GM23338 (cell line): Measurements from ENCODE around the gene TAF4B. TPM values are rescaled to one million over a fixed set of nuclear protein-coding genes. Genes with fewer than 3 reads are reported as not detected.

ENCODE experiments used
- ATAC-seq: fragments of 200-7000 bp; cut with Tn5 transposase; 3 replicates; pipeline ENCODE4 v1.9.1; 2020
- DNase-seq: peaks from one replicate; pipeline ENCODE4 v3.0.0-alpha.2; 2015; ENCODE audit warnings: low spot score
- H2AFZ ChIP-seq: fragments of 200-600 bp; sonication (generic); 2 replicates; pipeline ENCODE4 v1.8.0; 2016; ENCODE audit warnings: antibody characterized with exemption, mild to moderate bottlenecking, moderate library complexity
- H3F3A ChIP-seq: fragments of 200-600 bp; sonication (generic); replicated peaks from 2 replicates; pipeline ENCODE4 v1.8.0; 2017; ENCODE audit warnings: antibody characterized with exemption, mixed run types, low read depth
- H3K27ac ChIP-seq: fragments of 200-600 bp; sonication (generic); 2 replicates; pipeline ENCODE4 v1.6.1; 2016; ENCODE audit warnings: low read depth
- H3K27me3 ChIP-seq: fragments of 200-600 bp; sonication (generic); 2 replicates; pipeline ENCODE4 v1.8.0; 2016; ENCODE audit warnings: mild to moderate bottlenecking, mixed run types, moderate library complexity; ENCODE audit not compliant: insufficient read depth
- H3K36me3 ChIP-seq: fragments of 200-600 bp; sonication (generic); 2 replicates; pipeline ENCODE4 v1.8.0; 2016; ENCODE audit warnings: mild to moderate bottlenecking; ENCODE audit not compliant: insufficient read depth
- H3K4me1 ChIP-seq: fragments of 200-600 bp; sonication (generic); 2 replicates; pipeline ENCODE4 v1.8.0; 2016; ENCODE audit warnings: mild to moderate bottlenecking, moderate library complexity; ENCODE audit not compliant: insufficient read depth
- H3K4me2 ChIP-seq: fragments of 200-600 bp; sonication (generic); 2 replicates; pipeline ENCODE4 v1.7.1; 2017; ENCODE audit warnings: mixed run types
- H3K4me3 ChIP-seq: fragments of 200-600 bp; sonication (generic); 2 replicates; pipeline ENCODE4 v1.6.1; 2016; ENCODE audit warnings: mixed run types
- H3K79me2 ChIP-seq: fragments of 200-600 bp; sonication (generic); replicated peaks from 2 replicates; pipeline ENCODE4 v1.8.0; 2017; ENCODE audit warnings: mild to moderate bottlenecking; ENCODE audit not compliant: insufficient read depth
- H3K9me2 ChIP-seq: fragments of 200-600 bp; sonication (generic); 2 replicates; pipeline ENCODE4 v1.8.0; 2017; ENCODE audit not compliant: insufficient read depth
- H4K20me1 ChIP-seq: fragments of 200-600 bp; sonication (generic); replicated peaks from 2 replicates; pipeline ENCODE4 v1.8.0; 2017; ENCODE audit warnings: mild to moderate bottlenecking; ENCODE audit not compliant: insufficient read depth
- H3K27ac Mint-ChIP-seq: 2 replicates; pipeline ENCODE4 v1.8.0; 2020; ENCODE audit warnings: inconsistent platforms, mild to moderate bottlenecking, moderate library complexity, mixed read lengths
- H3K27me3 Mint-ChIP-seq: 3 replicates; pipeline ENCODE4 v1.8.0; 2022; ENCODE audit warnings: low read depth, mild to moderate bottlenecking, moderate library complexity, mixed read lengths, inconsistent platforms; ENCODE audit not compliant: insufficient read depth, poor library complexity
- H3K36me3 Mint-ChIP-seq: 3 replicates; pipeline ENCODE4 v1.8.0; 2021; ENCODE audit warnings: low read depth, mild to moderate bottlenecking, inconsistent platforms, moderate library complexity, mixed read lengths
- H3K4me1 Mint-ChIP-seq: 3 replicates; pipeline ENCODE4 v1.8.0; 2020; ENCODE audit warnings: mild to moderate bottlenecking, inconsistent platforms, mixed read lengths
- H3K4me3 Mint-ChIP-seq: 3 replicates; pipeline ENCODE4 v1.8.0; 2021; ENCODE audit warnings: moderate library complexity, mild to moderate bottlenecking, inconsistent platforms, mixed read lengths
- H3K9me3 Mint-ChIP-seq: 3 replicates; pipeline ENCODE4 v1.8.0; 2020; ENCODE audit warnings: moderate library complexity, mild to moderate bottlenecking, inconsistent platforms, mixed read lengths
- CREB1 ChIP-seq: fragments of 250-450 bp; sonication (Bioruptor Pico); IDR thresholded peaks from 2 replicates; pipeline ENCODE4 v1.5.0; 2020; ENCODE audit warnings: low read depth, mild to moderate bottlenecking, moderate library complexity
- EZH2 ChIP-seq: fragments of 200-600 bp; sonication (generic); IDR thresholded peaks from one replicate; pipeline ENCODE4 v1.8.0; 2017; ENCODE audit warnings: antibody characterized with exemption, mild to moderate bottlenecking, low read depth; ENCODE audit not compliant: unreplicated experiment
- EZH2phosphoT487 ChIP-seq: fragments of 200-600 bp; sonication (generic); IDR thresholded peaks from one replicate; pipeline ENCODE4 v1.8.1; 2018; ENCODE audit warnings: antibody characterized with exemption; ENCODE audit not compliant: unreplicated experiment
- JUNB ChIP-seq: IDR thresholded peaks from one replicate; pipeline ENCODE4 v1.6.1; 2016; ENCODE audit warnings: antibody characterized with exemption; ENCODE audit not compliant: unreplicated experiment
- NANOG ChIP-seq: IDR thresholded peaks from 2 replicates; pipeline ENCODE4 v1.6.1; 2016; ENCODE audit warnings: antibody characterized with exemption, borderline replicate concordance
- POLR2AphosphoS5 ChIP-seq: IDR thresholded peaks from 2 replicates; pipeline ENCODE4 v1.6.1; 2016; ENCODE audit warnings: antibody characterized with exemption, low read depth
- STAT1 ChIP-seq: IDR thresholded peaks from one replicate; pipeline ENCODE4 v1.6.1; 2016; ENCODE audit warnings: antibody characterized with exemption; ENCODE audit not compliant: unreplicated experiment
- ZNF114 ChIP-seq: fragments of 250-450 bp; sonication (Bioruptor Pico); IDR thresholded peaks from 2 replicates; pipeline ENCODE4 v1.5.0; 2020; ENCODE audit warnings: mild to moderate bottlenecking, moderate library complexity
- ZNF331 ChIP-seq: fragments of 250-450 bp; sonication (Bioruptor Pico); IDR thresholded peaks from 2 replicates; pipeline ENCODE4 v1.5.0; 2020; ENCODE audit warnings: low read depth, mild to moderate bottlenecking, moderate library complexity
- ZNF462 ChIP-seq: fragments of 250-450 bp; sonication (Bioruptor Pico); IDR thresholded peaks from 2 replicates; pipeline ENCODE4 v1.5.0; 2020; ENCODE audit warnings: mild to moderate bottlenecking, moderate library complexity
- polyA plus RNA-seq: library from polyadenylated mRNA; unstranded; fragments of >200 nt; fragmentation: Nextera tagmentation; extraction: Ambion mirVana; gene quantifications from 2 replicates; pipeline ENCODE4 v1.2.1, GENCODE V29; 2016
- total RNA-seq: library from RNA; depleted of rRNA; stranded (reverse); fragments of >200 nt; shearing (Covaris generic); gene quantifications from 2 replicates; pipeline ENCODE4 v1.2.3, GENCODE V29; 2014
- TF ChIP-seq, protein P1 (sequence below): IDR thresholded peaks from 2 replicates; pipeline ENCODE4 v1.6.1; 2016; ENCODE audit warnings: antibody characterized with exemption
- TF ChIP-seq, protein P2 (sequence below): IDR thresholded peaks from one replicate; pipeline ENCODE4 v1.6.1; 2018; ENCODE audit warnings: antibody characterized with exemption; ENCODE audit not compliant: unreplicated experiment
- TF ChIP-seq, protein P3 (sequence below), 2 experiments: fragments of 200-600 bp in 1 of 2; sonication (generic) in 1 of 2; conservative IDR thresholded peaks; 2 replicates each; pipeline versions ENCODE4 v1.5.1 to v1.6.1; 2016 to 2017; ENCODE audit warnings: antibody characterized with exemption in 2 of 2, low read depth in 2 of 2, mild to moderate bottlenecking in 2 of 2, moderate library complexity in 1 of 2

Gene TAF4B
- total and polyA plus RNA-seq, 2 experiments from 2014 or later = 9.4 to 27.3 TPM

GRCh38 chr18:26335571-26336487 lies 109.6 kb downstream of the TAF4B start:
- DNase-seq = no peak
- Histone ChIP-seq H3K9me2 (no peaks in the 10 kb centered on the region), H3K27me3 (no peaks in the 10 kb centered on the region), H3K4me1 (no peaks in the 10 kb centered on the region), H3K27ac (no peak overlapping the region), H3K4me2 (no peak overlapping the region), H4K20me1 (no peaks in the 10 kb centered on the region), H3K4me3 (no peak overlapping the region), H3F3A (no peaks in the 10 kb centered on the region), H2AFZ (no peak overlapping the region), H3K36me3 (peaks cover 3% of the 10 kb centered on the region), H3K79me2 (no peaks in the 10 kb centered on the region)
- TF ChIP-seq EZH2phosphoT487 (no peak), STAT1 (no peak), JUNB (no peak), ZNF331 (CRISPR knock-in tag) (no peak), NANOG (no peak), ZNF114 (CRISPR knock-in tag) (no peak), ZNF462 (CRISPR knock-in tag) (no peak), EZH2 (no peak), CREB1 (CRISPR knock-in tag) (no peak), POLR2AphosphoS5 (no peak)
- TF ChIP-seq, protein P1, sequence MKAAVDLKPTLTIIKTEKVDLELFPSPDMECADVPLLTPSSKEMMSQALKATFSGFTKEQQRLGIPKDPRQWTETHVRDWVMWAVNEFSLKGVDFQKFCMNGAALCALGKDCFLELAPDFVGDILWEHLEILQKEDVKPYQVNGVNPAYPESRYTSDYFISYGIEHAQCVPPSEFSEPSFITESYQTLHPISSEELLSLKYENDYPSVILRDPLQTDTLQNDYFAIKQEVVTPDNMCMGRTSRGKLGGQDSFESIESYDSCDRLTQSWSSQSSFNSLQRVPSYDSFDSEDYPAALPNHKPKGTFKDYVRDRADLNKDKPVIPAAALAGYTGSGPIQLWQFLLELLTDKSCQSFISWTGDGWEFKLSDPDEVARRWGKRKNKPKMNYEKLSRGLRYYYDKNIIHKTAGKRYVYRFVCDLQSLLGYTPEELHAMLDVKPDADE = no peak
- TF ChIP-seq, protein P2, sequence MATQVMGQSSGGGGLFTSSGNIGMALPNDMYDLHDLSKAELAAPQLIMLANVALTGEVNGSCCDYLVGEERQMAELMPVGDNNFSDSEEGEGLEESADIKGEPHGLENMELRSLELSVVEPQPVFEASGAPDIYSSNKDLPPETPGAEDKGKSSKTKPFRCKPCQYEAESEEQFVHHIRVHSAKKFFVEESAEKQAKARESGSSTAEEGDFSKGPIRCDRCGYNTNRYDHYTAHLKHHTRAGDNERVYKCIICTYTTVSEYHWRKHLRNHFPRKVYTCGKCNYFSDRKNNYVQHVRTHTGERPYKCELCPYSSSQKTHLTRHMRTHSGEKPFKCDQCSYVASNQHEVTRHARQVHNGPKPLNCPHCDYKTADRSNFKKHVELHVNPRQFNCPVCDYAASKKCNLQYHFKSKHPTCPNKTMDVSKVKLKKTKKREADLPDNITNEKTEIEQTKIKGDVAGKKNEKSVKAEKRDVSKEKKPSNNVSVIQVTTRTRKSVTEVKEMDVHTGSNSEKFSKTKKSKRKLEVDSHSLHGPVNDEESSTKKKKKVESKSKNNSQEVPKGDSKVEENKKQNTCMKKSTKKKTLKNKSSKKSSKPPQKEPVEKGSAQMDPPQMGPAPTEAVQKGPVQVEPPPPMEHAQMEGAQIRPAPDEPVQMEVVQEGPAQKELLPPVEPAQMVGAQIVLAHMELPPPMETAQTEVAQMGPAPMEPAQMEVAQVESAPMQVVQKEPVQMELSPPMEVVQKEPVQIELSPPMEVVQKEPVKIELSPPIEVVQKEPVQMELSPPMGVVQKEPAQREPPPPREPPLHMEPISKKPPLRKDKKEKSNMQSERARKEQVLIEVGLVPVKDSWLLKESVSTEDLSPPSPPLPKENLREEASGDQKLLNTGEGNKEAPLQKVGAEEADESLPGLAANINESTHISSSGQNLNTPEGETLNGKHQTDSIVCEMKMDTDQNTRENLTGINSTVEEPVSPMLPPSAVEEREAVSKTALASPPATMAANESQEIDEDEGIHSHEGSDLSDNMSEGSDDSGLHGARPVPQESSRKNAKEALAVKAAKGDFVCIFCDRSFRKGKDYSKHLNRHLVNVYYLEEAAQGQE = no peak
- TF ChIP-seq, protein P3, sequence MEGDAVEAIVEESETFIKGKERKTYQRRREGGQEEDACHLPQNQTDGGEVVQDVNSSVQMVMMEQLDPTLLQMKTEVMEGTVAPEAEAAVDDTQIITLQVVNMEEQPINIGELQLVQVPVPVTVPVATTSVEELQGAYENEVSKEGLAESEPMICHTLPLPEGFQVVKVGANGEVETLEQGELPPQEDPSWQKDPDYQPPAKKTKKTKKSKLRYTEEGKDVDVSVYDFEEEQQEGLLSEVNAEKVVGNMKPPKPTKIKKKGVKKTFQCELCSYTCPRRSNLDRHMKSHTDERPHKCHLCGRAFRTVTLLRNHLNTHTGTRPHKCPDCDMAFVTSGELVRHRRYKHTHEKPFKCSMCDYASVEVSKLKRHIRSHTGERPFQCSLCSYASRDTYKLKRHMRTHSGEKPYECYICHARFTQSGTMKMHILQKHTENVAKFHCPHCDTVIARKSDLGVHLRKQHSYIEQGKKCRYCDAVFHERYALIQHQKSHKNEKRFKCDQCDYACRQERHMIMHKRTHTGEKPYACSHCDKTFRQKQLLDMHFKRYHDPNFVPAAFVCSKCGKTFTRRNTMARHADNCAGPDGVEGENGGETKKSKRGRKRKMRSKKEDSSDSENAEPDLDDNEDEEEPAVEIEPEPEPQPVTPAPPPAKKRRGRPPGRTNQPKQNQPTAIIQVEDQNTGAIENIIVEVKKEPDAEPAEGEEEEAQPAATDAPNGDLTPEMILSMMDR (conservative IDR thresholded peaks at IDR 0.05; ENCODE audit: low read depth in 2 of 2) = no peak
- Mint-ChIP-seq H3K9me3 (no peaks in the 10 kb centered on the region), H3K36me3 (peaks cover 3% of the 10 kb centered on the region; the same call in 1 of the 3 replicates), H3K27ac (no peak overlapping the region; the same call in 1 of the 2 replicates), H3K4me1 (no peaks in the 10 kb centered on the region), H3K4me3 (no peak overlapping the region), H3K27me3 (no peaks in the 10 kb centered on the region)
- no peak for ATAC-seq
